ENCODE data around the gene RASL10A.

DNA sequence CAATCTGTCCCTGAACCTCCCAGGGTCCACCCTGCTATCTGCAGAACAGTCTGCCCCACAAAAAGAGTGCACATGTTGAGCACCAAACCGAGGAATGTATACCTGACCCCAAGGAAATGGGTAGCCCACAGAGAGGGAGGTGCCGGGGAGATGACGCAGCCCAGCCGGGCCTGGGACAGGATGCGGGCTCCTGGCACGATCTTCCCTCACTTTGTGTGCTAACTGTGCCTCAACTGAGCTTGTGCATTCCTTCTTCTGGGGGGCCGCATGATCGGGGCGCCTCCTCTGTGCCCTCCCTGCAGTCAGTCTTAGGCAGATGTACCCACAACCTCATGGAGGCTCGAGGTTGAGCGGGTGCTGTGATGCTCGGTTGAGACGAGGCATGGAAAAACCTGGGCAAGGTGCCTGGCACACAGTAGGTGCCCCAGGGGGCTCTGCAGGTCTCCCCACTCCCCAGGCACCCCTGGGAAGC is 6.7 kb downstream of the RASL10A start:
- no peak for TF ChIP-seq EZH2 (IDR thresholded peaks at IDR 0.05; ENCODE audit: low read depth, unreplicated experiment)
- TF ChIP-seq, protein P1, sequence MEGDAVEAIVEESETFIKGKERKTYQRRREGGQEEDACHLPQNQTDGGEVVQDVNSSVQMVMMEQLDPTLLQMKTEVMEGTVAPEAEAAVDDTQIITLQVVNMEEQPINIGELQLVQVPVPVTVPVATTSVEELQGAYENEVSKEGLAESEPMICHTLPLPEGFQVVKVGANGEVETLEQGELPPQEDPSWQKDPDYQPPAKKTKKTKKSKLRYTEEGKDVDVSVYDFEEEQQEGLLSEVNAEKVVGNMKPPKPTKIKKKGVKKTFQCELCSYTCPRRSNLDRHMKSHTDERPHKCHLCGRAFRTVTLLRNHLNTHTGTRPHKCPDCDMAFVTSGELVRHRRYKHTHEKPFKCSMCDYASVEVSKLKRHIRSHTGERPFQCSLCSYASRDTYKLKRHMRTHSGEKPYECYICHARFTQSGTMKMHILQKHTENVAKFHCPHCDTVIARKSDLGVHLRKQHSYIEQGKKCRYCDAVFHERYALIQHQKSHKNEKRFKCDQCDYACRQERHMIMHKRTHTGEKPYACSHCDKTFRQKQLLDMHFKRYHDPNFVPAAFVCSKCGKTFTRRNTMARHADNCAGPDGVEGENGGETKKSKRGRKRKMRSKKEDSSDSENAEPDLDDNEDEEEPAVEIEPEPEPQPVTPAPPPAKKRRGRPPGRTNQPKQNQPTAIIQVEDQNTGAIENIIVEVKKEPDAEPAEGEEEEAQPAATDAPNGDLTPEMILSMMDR (conservative IDR thresholded peaks at IDR 0.05; ENCODE audit: low read depth in 2 of 2) = no peak
- TF ChIP-seq, protein P2, sequence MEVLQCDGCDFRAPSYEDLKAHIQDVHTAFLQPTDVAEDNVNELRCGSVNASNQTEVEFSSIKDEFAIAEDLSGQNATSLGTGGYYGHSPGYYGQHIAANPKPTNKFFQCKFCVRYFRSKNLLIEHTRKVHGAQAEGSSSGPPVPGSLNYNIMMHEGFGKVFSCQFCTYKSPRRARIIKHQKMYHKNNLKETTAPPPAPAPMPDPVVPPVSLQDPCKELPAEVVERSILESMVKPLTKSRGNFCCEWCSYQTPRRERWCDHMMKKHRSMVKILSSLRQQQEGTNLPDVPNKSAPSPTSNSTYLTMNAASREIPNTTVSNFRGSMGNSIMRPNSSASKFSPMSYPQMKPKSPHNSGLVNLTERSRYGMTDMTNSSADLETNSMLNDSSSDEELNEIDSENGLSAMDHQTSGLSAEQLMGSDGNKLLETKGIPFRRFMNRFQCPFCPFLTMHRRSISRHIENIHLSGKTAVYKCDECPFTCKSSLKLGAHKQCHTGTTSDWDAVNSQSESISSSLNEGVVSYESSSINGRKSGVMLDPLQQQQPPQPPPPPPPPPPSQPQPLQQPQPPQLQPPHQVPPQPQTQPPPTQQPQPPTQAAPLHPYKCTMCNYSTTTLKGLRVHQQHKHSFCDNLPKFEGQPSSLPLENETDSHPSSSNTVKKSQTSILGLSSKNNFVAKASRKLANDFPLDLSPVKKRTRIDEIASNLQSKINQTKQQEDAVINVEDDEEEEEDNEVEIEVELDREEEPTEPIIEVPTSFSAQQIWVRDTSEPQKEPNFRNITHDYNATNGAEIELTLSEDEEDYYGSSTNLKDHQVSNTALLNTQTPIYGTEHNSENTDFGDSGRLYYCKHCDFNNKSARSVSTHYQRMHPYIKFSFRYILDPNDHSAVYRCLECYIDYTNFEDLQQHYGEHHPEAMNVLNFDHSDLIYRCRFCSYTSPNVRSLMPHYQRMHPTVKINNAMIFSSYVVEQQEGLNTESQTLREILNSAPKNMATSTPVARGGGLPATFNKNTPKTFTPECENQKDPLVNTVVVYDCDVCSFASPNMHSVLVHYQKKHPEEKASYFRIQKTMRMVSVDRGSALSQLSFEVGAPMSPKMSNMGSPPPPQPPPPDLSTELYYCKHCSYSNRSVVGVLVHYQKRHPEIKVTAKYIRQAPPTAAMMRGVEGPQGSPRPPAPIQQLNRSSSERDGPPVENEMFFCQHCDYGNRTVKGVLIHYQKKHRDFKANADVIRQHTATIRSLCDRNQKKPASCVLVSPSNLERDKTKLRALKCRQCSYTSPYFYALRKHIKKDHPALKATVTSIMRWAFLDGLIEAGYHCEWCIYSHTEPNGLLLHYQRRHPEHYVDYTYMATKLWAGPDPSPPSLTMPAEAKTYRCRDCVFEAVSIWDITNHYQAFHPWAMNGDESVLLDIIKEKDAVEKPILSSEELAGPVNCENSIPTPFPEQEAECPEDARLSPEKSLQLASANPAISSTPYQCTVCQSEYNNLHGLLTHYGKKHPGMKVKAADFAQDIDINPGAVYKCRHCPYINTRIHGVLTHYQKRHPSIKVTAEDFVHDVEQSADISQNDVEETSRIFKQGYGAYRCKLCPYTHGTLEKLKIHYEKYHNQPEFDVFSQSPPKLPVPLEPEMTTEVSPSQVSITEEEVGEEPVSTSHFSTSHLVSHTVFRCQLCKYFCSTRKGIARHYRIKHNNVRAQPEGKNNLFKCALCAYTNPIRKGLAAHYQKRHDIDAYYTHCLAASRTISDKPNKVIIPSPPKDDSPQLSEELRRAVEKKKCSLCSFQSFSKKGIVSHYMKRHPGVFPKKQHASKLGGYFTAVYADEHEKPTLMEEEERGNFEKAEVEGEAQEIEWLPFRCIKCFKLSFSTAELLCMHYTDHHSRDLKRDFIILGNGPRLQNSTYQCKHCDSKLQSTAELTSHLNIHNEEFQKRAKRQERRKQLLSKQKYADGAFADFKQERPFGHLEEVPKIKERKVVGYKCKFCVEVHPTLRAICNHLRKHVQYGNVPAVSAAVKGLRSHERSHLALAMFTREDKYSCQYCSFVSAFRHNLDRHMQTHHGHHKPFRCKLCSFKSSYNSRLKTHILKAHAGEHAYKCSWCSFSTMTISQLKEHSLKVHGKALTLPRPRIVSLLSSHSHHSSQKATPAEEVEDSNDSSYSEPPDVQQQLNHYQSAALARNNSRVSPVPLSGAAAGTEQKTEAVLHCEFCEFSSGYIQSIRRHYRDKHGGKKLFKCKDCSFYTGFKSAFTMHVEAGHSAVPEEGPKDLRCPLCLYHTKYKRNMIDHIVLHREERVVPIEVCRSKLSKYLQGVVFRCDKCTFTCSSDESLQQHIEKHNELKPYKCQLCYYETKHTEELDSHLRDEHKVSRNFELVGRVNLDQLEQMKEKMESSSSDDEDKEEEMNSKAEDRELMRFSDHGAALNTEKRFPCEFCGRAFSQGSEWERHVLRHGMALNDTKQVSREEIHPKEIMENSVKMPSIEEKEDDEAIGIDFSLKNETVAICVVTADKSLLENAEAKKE (CRISPR knock-in tag; IDR thresholded peaks at IDR 0.05) = no peak
- no peak for TF ChIP-seq POLR2AphosphoS5 (IDR thresholded peaks at IDR 0.05; ENCODE audit: low read depth)
- TF ChIP-seq, protein P3, sequence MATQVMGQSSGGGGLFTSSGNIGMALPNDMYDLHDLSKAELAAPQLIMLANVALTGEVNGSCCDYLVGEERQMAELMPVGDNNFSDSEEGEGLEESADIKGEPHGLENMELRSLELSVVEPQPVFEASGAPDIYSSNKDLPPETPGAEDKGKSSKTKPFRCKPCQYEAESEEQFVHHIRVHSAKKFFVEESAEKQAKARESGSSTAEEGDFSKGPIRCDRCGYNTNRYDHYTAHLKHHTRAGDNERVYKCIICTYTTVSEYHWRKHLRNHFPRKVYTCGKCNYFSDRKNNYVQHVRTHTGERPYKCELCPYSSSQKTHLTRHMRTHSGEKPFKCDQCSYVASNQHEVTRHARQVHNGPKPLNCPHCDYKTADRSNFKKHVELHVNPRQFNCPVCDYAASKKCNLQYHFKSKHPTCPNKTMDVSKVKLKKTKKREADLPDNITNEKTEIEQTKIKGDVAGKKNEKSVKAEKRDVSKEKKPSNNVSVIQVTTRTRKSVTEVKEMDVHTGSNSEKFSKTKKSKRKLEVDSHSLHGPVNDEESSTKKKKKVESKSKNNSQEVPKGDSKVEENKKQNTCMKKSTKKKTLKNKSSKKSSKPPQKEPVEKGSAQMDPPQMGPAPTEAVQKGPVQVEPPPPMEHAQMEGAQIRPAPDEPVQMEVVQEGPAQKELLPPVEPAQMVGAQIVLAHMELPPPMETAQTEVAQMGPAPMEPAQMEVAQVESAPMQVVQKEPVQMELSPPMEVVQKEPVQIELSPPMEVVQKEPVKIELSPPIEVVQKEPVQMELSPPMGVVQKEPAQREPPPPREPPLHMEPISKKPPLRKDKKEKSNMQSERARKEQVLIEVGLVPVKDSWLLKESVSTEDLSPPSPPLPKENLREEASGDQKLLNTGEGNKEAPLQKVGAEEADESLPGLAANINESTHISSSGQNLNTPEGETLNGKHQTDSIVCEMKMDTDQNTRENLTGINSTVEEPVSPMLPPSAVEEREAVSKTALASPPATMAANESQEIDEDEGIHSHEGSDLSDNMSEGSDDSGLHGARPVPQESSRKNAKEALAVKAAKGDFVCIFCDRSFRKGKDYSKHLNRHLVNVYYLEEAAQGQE (IDR thresholded peaks at IDR 0.05; ENCODE audit: unreplicated experiment) = no peak
- no peak for TF ChIP-seq JUNB (IDR thresholded peaks at IDR 0.05; ENCODE audit: unreplicated experiment)
- no peak for TF ChIP-seq EZH2phosphoT487 (IDR thresholded peaks at IDR 0.05; ENCODE audit: unreplicated experiment)
- TF ChIP-seq NANOG (IDR thresholded peaks at IDR 0.05; ENCODE audit: borderline replicate concordance) = no peak
- TF ChIP-seq CREB1 (CRISPR knock-in tag; IDR thresholded peaks at IDR 0.05; ENCODE audit: low read depth) = no peak
- TF ChIP-seq, protein P4, sequence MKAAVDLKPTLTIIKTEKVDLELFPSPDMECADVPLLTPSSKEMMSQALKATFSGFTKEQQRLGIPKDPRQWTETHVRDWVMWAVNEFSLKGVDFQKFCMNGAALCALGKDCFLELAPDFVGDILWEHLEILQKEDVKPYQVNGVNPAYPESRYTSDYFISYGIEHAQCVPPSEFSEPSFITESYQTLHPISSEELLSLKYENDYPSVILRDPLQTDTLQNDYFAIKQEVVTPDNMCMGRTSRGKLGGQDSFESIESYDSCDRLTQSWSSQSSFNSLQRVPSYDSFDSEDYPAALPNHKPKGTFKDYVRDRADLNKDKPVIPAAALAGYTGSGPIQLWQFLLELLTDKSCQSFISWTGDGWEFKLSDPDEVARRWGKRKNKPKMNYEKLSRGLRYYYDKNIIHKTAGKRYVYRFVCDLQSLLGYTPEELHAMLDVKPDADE (IDR thresholded peaks at IDR 0.05) = no peak
- TF ChIP-seq ZNF331 (CRISPR knock-in tag; IDR thresholded peaks at IDR 0.05; ENCODE audit: low read depth) = no peak

Data from GM23338 (cell line).